ENCODE measurements around the gene OR52H1. TPM values are rescaled to one million over a fixed set of nuclear protein-coding genes. Genes with fewer than 3 reads are reported as not detected.

Gene OR52H1
- total and polyA plus RNA-seq, 2 of the 8 experiments (the other 6 are each of a cell fraction or from before 2014, with no cell fraction given) = 0.09 TPM; not detected in 1

- TF ChIP-seq CHD7 (IDR thresholded peaks at IDR 0.05; ENCODE audit: insufficient replicate concordance, low read length) (no peak), GABPA (IDR thresholded peaks at IDR 0.05; ENCODE audit: borderline replicate concordance, insufficient read depth, low read length) (no peak), NRF1 (IDR thresholded peaks at IDR 0.05; ENCODE audit: low read depth, low read length) (no peak), ZNF274 (IDR thresholded peaks at IDR 0.05; ENCODE audit: borderline replicate concordance, extremely low read depth, low read length) (no peak), BCL11A (IDR thresholded peaks at IDR 0.05; ENCODE audit: low read depth in 2 of 2, low read length in 2 of 2) (no peak)
Observed at GRCh38 chr11:5534046-5534445, 14.3 kb downstream of the OR52H1 start (continued).

All from H1 (cell line).